Hematopoietic multipotent progenitor cell treated with erythropoietin and hydrocortisone succinate and interleukin-3 and kit ligand, for 15 days (in vitro differentiated cells): ENCODE results near the gene PITPNM3.

ENCODE experiments used
- DNase-seq: peaks from one replicate; pipeline ENCODE4 v3.0.0-alpha.2; 2015; ENCODE audit warnings: low spot score

The PITPNM3 gene

DNA sequence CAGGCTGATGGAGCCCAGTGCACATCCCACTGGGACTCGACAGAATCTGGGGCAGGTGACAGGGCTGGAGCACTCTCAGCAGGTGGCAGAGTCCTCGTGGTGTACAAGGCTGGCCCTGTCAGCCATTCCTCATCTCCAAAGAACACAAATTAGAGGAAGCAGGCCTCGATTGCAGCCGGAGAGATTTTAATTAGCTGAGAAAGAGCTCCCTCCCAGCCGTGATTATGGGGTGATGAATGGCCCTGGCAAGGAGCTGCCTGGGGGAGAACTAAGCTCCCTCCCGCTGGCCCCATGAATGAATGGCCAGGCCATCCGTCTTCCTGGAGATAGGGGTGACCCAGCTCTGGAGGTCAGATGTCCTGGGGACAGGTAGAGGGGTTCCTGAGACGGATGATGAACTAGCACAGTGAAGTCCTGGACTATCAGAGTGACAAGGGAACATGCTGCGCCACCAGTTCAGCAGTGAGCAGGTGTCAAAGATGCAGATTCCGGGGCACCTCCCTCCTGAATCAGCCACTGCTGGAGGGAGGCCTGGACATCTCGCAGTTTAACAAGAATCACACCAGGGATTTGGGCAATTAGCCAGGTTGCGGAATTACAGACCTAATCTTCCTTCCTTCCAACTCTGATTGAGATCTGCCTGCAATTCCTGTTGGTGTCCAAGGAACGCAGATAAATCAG, 76.6 kb downstream of the PITPNM3 start:
- no peak for DNase-seq

DNA sequence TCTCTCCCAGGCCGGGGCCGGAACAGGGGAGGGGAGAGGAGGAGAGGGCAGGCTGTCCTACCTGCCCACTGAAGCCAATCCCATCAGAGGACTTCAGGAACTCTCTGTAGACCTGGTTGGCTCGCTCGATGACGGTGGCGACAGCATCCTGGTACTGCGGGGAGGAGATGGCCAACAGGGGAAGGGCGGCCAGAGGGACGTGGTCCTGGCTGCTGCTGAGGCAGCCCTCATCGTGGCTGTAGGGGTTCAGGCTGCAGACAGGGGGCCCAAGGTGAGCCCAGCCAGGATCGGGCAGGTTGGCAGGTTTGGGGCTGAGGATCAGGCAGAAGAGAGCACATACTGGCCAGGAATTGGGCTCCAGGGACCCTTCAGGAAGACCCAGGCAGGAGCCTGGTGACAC, 77.9 kb downstream of the PITPNM3 start:
- DNase-seq, result no peak

DNA sequence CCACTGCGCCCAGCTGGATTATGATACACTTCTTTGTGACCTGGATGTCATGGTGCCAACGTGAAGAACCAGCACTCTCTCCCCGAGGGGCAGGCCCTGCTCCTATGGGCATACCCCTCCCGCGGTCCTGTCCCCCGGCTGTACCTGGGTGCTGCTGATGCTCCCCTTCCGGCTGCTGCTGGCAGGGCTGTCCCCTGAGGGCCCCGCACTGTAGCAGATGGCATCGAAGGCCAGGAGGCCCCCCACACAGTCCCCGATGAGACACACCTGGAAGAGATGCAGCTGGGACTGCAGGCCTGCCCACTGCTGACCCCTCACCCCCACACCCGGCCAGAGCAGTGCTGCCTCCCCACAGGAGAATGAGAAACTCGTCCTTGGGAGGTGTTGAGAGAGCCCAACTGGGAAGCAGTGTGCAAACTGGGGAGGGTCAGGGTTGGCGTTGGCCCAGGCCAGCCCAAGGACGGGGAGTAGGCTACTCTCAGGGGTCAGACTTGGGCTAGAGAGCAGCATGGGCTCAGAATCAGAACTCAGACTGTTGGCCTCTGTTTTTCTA, 78.4 kb downstream of the PITPNM3 start:
- no peak for DNase-seq

DNA sequence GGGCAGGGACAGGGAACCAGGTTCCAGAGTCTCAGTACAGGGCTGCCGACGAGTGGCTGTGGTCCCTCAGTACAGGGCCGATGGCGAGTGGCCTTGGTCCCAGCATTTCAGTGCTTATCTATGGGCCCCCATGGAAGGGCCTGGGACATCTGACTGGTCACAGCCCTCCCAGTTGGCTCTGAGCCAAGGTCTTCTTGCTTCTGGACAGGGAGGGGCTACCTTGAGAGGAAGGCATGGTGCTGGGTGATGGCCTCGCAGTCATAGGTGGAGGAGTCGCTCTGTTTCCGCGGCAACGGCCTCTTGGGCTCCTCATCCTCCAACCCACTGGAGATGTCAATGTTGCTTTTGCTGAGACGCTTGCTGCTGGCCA, 79.6 kb downstream of the PITPNM3 start:
- no peak for DNase-seq

DNA sequence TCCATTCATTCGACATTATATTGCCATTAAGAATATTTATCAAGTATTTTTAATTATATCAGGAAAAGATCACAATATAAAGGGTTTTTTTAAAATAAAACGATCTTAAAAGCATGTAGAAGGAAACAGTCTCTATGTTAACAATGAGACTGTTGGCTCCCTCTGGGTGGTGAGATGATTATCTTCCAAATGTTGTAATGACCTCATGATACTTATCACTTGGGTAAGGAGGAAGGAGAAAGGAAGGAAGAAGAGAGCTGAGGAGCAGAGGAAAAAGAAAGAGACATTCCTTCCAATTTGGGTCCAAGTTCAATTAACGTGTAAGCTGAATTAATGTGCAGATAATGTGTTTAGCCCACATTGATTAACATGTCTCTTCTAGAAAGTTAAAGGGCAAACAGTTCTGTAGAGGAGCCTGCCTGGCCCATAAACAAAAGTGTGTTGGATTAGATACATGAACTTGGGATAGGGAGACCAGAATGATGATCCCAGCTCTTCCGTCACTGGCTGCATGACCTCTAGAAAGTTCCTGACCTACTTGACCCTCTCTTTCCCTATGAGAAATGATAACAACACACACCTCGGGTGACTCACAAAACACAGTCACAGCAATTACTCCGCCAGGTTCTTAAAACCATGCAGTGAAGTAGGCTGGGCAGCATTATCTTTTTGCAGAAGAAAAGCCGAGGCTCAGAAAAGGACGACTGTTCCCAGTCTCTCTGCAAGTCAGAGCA, 80.1 kb downstream of the PITPNM3 start:
- no peak for DNase-seq

DNA sequence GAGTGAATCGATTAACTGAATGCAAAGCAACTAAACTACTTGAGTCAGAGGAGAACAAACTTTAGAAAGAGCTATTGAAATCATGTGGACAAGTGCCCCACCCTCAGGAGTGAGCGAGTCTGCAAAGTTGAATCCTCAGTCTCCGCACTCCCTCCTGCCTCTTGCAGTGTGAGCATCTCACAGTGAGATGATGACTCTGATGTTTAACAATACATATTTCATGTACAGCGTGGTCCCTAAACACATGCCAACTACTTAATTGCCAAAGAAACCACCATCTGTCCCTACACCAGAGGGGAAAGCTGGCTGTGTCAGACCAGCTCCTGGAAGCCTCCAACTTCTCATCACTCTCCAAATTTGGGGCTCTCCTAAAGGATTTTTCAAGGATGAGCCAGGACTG, 80.9 kb downstream of the PITPNM3 start:
- no peak for DNase-seq

DNA sequence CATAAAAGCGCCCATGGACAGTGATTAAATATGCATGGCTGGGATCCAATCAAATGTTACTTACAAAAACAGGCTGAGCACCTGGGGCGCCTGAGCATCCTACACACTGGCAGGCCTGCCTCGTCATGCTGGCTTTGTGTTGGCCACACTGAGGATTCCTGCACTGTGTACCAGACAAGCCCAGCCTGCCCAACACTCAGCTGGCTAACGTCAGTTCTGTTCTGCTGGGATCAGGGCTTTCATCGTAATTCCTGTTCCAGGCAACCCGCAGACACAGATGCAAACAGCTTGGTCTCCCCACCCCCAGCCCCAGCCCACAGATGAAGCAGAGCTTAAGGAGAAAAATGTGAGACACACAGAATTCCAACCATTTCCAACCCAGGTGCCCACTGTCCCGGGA, 81.4 kb downstream of the PITPNM3 start:
- DNase-seq, result no peak

DNA sequence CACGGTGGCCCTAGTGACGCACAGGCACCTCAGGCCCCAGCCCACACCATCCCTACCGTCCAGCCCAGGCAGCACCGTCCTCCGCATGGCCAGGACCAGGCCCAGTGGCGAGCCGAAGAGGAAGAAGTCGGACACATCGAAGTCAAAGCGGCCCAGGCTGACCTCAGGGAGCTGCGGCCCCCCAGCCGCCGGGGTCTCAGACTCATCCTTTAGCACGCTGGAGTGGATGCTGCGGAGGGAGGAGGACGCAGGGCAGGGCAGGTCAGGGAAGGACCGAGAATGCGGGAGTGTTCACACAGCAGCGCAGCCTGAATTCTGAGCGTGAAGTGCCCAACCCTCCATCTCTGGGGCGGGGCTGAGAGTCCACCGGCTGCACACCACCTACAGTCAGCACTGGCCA, 82.0 kb downstream of the PITPNM3 start:
- DNase-seq, result no peak

DNA sequence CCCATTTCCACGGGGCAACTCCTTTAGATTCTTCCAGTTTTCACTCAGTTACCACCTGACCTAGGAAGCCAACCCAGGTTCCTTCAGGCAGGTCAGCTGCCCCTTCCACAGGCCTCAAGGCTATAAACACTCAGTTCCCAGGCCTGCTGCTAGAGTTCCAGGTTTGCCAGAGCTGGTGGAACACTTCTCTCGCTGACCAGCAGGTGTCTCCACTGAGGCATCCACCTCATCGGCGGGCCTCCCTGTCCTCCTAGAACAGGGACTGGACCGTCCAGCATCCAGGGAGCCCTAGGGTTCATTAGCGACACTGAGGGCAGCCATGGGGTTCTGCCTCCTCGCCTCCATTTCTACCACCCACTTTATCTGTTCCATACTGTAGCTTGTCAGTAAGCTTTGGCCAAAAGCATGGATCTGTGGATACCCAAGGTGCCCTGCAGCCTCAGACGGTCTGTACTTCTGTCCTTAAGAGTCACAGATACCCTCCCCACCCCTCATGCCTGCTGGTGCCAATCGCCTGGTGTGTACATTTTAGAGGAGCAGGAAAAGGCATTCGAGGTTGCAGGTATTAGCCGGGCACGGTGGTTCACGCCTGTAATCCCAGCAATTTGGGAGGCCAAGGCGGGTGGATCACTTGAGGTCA, 83.1 kb downstream of the PITPNM3 start:
- peak; percentile 66 for DNase-seq

DNA sequence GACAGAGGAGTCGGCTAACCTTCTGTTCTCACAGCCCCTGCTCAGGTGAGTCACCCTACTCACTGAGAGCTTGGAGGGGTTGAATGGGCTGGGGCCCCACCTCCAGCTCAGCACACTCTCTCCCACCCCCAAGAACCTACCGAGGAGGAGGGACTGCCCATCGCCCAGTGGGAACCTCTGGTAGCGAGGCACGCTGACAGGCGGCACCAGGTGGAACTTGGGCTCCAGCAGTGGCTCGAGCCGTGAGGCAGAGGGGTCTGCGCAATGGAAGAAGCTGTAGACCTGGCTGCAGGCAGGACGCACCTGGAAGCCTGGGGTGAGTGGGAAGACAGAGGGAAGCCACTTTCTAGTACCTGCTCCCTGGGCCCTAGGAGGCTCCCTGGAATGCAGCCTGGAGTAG, 83.8 kb downstream of the PITPNM3 start:
- DNase-seq, result no peak

DNA sequence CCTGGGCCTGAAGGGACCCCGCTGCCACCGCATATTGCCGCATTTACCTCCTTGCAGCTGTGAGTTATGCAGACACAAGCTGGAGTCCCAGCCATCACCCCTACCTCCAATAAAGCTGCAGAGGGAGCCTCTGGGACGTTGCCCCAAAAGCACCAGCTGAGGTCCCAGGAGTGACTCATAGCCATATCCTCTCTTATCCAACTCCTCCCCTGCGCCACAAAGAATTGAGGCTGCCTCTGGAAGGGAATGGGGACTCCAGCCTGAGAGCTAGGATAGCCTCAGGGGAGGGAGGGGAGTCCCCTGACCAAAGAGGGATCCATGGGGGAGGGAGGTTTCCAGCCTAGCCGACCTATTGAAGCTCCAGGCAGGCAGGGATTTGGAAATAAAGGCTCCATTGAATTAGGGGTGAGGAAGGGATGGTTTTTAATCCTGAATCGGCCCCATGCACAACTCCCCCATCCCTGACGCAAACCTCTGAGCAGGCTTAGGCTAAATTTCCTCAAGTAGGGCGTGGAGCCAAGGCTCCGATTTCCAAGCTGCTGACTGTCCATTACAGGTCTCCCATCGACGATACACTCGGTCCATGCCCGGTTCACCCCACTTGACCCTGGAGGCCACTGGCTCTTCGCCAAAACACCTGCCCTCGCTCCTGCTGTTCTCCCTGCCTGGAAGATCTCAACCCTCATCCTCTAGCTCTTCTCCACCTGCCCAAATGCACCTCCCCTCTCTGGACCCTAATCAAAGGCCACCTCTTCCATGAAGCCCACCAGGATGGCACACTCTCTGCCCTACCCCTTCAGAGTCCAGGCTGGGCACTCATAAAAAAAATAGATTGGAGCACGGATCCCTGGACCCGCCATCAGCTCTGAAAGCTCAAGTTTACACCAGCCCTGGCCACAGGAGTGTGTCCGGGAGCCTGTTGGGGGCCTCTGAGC, 84.6 kb downstream of the PITPNM3 start:
- no peak for DNase-seq

DNA sequence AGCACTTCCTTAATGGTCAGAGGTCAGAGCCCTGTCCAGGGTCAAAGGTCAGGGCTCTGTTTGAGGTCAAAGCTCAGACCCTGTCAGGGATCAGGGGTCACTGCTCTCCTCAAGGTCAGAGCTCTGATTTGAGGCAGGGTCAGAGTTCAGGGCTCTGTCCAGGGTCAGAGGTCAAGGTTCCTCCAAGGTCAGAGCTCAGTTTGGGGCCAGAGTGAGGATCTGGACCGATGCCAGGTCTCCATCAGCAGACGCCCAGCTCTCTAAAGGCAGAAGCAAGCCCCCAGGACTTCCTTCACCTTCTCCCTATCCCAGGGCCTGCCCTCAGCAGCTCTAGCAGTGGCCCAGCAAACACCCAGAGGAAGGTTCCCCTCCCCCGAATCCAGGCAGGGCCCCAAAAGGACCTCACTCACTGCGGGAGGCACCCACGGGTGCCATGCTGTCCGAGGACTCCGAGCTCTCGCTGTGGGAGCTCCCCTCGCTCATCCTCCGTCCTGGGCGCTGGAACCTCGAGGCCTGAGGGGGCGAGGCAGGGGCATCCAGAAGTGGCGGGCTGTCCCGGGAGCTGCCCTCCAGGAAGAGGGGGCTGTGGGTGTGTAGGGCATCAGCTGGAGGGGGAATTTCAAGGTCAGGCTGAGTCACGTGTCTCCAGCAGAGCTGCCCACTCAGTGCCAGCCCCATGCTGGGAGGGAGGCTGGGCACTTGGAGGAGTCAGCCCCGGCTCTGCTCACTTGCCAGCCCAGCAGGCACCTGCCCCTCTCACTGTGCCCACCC, 85.4 kb downstream of the PITPNM3 start:
- DNase-seq, result no peak

DNA sequence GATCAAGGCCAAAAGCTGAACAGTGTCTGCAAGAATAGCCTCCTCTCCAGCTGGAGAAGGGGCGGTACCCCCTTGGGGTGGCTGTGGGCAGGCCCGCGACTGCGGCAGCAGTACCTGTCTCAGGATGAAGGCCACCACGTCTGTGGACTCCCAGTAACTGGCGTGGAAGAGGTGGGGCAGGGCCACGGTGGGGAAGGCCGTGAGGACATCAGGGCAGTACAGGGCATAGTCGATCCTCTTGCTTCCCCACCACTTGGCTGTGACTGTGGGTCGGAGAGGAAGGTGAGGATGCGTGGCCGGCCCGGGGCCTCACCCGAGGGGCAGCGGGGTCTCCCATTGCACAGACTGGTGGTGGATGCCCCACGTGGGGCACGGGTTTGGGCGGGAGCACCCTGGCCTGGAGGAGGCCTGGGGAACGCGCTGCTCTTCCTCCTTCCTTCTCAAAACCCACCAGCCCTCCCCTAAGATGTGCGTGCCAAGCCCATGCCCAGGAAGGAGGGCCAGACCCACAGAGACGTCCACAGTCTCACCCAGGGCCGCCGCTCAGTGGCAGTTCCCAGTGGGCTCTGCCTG, 86.1 kb downstream of the PITPNM3 start:
- DNase-seq, result no peak

DNA sequence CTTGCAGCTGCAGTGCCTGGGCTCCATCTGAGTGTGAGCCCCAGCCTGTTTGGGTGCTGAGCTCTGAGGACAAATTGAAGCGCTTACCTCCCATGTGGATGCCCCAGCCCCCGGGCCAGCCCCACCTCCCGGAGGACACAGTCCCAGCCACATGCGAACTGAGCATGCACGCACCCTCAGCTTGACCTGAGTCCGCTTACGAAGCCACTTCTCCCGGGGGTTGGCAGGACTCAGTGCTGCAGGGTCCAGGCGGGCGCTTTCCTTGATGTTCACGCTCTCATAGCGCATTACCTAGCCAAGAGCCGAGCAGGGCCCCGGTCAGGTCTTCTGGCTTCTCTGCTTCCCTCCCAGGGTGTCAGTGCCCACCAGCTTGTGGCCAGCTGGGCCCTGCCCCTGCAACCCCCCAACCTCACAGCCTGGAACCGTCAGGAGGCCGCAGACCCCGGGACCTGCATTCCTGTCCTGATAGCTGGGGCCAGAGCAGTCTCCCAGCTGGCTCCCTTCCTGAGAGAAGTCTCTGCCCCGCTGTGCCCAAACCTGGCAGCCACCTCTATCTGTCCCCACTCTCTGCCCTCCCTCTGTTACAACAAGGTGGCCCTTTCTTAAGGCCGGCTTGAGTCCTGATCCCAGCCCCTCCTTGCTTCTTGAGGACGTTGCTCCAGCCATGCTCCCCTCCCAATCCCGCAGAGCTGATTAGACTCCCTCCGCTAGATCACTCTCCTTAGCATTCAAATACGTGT, 88.1 kb downstream of the PITPNM3 start:
- DNase-seq, result no peak

DNA sequence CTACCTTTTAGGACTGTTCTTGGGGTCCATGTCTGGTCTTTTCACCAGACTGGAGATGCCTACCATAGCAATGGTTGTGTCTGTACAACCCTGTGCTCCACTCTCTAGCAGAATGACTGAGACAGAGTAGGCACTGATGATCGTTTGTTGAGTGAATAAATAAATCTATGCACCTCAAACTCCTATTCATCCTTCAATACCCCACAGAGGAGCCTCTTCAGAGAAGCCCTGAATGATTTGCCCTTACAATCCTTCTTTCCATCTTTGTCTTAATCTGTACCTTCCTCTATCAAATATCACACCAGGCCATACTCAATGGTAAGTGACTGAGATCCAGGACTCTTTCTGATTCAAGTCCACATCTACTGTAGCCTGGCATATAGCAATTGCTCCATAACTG, 88.8 kb downstream of the PITPNM3 start:
- no peak for DNase-seq

DNA sequence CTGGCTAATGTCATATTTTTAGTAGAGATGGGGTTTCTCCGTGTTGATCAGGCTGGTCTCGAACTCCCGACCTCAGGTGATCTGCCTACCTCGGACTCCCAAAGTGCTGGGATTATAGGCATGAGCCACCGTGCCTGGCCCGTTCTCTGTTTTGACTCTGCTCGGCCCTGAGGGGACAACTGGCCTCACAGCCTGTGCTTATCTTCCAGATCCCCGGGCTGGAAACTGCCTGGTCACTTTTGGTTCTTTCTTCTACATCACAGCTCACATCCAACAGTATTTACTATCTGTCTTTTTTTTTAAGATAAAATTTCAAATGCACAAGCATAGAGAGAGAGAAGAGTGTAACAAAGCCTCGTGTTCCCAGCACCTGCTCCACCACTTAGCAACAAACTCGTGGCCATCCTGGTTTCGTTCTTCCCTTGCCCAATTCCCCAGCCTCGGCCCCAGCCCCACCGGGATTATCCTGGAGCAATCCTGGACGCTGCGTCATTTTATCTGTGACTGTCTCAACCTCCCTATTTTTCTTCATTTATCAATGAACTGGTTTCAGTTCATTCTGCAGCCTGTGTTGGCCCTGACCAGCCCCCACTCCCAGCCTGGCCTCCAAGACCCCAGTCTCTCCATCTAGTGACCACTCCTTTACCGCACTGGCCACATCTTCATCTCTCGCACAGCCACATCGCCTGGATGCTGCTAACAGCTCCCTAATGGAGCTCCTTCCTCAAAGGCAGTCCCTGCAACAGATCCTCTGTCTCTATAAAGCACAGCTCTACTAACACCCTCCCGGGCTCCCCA, 91.0 kb downstream of the PITPNM3 start:
- DNase-seq, result no peak

DNA sequence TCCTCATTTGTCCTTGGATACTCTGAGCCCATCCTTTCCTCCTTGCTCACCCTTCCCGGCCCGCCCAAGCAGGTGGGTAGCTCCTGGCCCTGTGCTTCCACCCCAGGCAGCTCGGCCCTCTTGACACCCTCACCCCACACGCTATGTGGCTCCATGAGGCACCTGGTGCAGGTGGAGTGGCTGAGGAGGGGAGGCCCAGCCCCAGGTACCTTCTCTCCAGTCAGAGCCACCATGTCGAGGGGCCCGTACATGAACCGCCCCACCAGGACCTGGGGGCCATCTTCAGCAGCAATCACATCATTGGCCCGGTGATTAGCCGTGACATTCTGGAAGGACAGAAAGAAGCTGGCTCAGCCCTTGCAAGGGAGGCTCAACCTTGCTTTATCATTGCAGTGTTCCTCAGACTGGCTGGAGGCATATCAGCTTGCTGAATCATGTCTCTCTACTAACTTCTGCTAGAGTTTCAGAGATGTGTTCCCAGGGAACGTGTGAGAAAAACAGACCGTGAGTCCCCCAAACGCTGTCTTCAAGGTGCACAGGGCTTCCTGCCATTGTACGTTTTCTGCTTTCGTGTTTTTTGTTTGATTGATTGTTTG, 91.8 kb downstream of the PITPNM3 start:
- no peak for DNase-seq

DNA sequence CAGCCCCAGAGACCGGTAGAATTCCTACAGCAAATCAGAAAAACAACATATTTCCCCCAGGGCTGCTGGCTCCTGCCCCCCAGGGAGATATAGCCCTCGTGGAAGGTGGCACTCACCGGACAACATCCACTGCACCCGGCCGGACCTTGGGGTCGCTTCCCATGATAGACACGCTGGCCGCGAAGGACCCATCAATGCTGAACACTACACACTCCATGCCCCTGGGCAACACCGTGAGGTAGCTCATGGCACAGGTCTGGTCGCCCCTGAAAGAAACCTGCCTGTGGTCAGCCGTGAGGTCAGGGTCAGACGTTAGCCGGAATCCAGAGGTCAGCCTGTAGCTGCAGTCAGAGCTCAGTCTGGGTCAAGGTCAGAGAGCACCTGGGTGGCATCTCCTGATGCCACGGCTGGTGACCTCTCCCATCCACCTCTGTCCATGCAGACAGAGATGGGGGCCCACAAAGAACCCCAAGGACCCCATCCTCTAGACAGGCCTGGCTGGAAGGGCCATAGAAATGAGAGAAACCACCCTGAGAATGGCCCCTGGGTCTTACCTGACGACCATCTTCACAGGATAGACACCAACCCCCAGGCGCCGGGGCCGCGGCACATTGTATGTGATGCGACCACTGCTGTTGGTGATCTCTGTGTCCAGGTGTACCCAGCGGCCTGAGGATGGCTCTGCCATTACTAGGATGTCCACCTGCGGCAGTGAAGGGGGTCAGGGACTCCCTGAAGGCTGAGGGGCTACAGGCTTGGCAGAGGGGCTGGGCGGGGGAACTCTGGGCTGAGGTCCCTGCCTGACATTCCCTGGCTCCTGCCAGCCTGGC, 92.5 kb downstream of the PITPNM3 start:
- no peak for DNase-seq
